GM23338 (cell line): Measurements from ENCODE around the gene FEN1. TPM values are rescaled to one million over a fixed set of nuclear protein-coding genes. Genes with fewer than 3 reads are reported as not detected.

ENCODE experiments used
- ATAC-seq: fragments of 200-7000 bp; cut with Tn5 transposase; 3 replicates; pipeline ENCODE4 v1.9.1; 2020
- DNase-seq: peaks from one replicate; pipeline ENCODE4 v3.0.0-alpha.2; 2015; ENCODE audit warnings: low spot score
- H2AFZ ChIP-seq: fragments of 200-600 bp; sonication (generic); 2 replicates; pipeline ENCODE4 v1.8.0; 2016; ENCODE audit warnings: antibody characterized with exemption, mild to moderate bottlenecking, moderate library complexity
- H3F3A ChIP-seq: fragments of 200-600 bp; sonication (generic); replicated peaks from 2 replicates; pipeline ENCODE4 v1.8.0; 2017; ENCODE audit warnings: antibody characterized with exemption, mixed run types, low read depth
- H3K27ac ChIP-seq: fragments of 200-600 bp; sonication (generic); 2 replicates; pipeline ENCODE4 v1.6.1; 2016; ENCODE audit warnings: low read depth
- H3K27me3 ChIP-seq: fragments of 200-600 bp; sonication (generic); 2 replicates; pipeline ENCODE4 v1.8.0; 2016; ENCODE audit warnings: mild to moderate bottlenecking, mixed run types, moderate library complexity; ENCODE audit not compliant: insufficient read depth
- H3K36me3 ChIP-seq: fragments of 200-600 bp; sonication (generic); 2 replicates; pipeline ENCODE4 v1.8.0; 2016; ENCODE audit warnings: mild to moderate bottlenecking; ENCODE audit not compliant: insufficient read depth
- H3K4me1 ChIP-seq: fragments of 200-600 bp; sonication (generic); 2 replicates; pipeline ENCODE4 v1.8.0; 2016; ENCODE audit warnings: mild to moderate bottlenecking, moderate library complexity; ENCODE audit not compliant: insufficient read depth
- H3K4me2 ChIP-seq: fragments of 200-600 bp; sonication (generic); 2 replicates; pipeline ENCODE4 v1.7.1; 2017; ENCODE audit warnings: mixed run types
- H3K4me3 ChIP-seq: fragments of 200-600 bp; sonication (generic); 2 replicates; pipeline ENCODE4 v1.6.1; 2016; ENCODE audit warnings: mixed run types
- H3K79me2 ChIP-seq: fragments of 200-600 bp; sonication (generic); replicated peaks from 2 replicates; pipeline ENCODE4 v1.8.0; 2017; ENCODE audit warnings: mild to moderate bottlenecking; ENCODE audit not compliant: insufficient read depth
- H3K9me2 ChIP-seq: fragments of 200-600 bp; sonication (generic); 2 replicates; pipeline ENCODE4 v1.8.0; 2017; ENCODE audit not compliant: insufficient read depth
- H4K20me1 ChIP-seq: fragments of 200-600 bp; sonication (generic); replicated peaks from 2 replicates; pipeline ENCODE4 v1.8.0; 2017; ENCODE audit warnings: mild to moderate bottlenecking; ENCODE audit not compliant: insufficient read depth
- H3K27ac Mint-ChIP-seq: 2 replicates; pipeline ENCODE4 v1.8.0; 2020; ENCODE audit warnings: inconsistent platforms, mild to moderate bottlenecking, moderate library complexity, mixed read lengths
- H3K27me3 Mint-ChIP-seq: 3 replicates; pipeline ENCODE4 v1.8.0; 2022; ENCODE audit warnings: low read depth, mild to moderate bottlenecking, moderate library complexity, mixed read lengths, inconsistent platforms; ENCODE audit not compliant: insufficient read depth, poor library complexity
- H3K36me3 Mint-ChIP-seq: 3 replicates; pipeline ENCODE4 v1.8.0; 2021; ENCODE audit warnings: low read depth, mild to moderate bottlenecking, inconsistent platforms, moderate library complexity, mixed read lengths
- H3K4me1 Mint-ChIP-seq: 3 replicates; pipeline ENCODE4 v1.8.0; 2020; ENCODE audit warnings: mild to moderate bottlenecking, inconsistent platforms, mixed read lengths
- H3K4me3 Mint-ChIP-seq: 3 replicates; pipeline ENCODE4 v1.8.0; 2021; ENCODE audit warnings: moderate library complexity, mild to moderate bottlenecking, inconsistent platforms, mixed read lengths
- H3K9me3 Mint-ChIP-seq: 3 replicates; pipeline ENCODE4 v1.8.0; 2020; ENCODE audit warnings: moderate library complexity, mild to moderate bottlenecking, inconsistent platforms, mixed read lengths
- EZH2 ChIP-seq: fragments of 200-600 bp; sonication (generic); IDR thresholded peaks from one replicate; pipeline ENCODE4 v1.8.0; 2017; ENCODE audit warnings: antibody characterized with exemption, mild to moderate bottlenecking, low read depth; ENCODE audit not compliant: unreplicated experiment
- EZH2phosphoT487 ChIP-seq: fragments of 200-600 bp; sonication (generic); IDR thresholded peaks from one replicate; pipeline ENCODE4 v1.8.1; 2018; ENCODE audit warnings: antibody characterized with exemption; ENCODE audit not compliant: unreplicated experiment
- ZNF114 ChIP-seq: fragments of 250-450 bp; sonication (Bioruptor Pico); IDR thresholded peaks from 2 replicates; pipeline ENCODE4 v1.5.0; 2020; ENCODE audit warnings: mild to moderate bottlenecking, moderate library complexity
- ZNF331 ChIP-seq: fragments of 250-450 bp; sonication (Bioruptor Pico); IDR thresholded peaks from 2 replicates; pipeline ENCODE4 v1.5.0; 2020; ENCODE audit warnings: low read depth, mild to moderate bottlenecking, moderate library complexity
- ZNF462 ChIP-seq: fragments of 250-450 bp; sonication (Bioruptor Pico); IDR thresholded peaks from 2 replicates; pipeline ENCODE4 v1.5.0; 2020; ENCODE audit warnings: mild to moderate bottlenecking, moderate library complexity
- polyA plus RNA-seq: library from polyadenylated mRNA; unstranded; fragments of >200 nt; fragmentation: Nextera tagmentation; extraction: Ambion mirVana; gene quantifications from 2 replicates; pipeline ENCODE4 v1.2.1, GENCODE V29; 2016
- total RNA-seq: library from RNA; depleted of rRNA; stranded (reverse); fragments of >200 nt; shearing (Covaris generic); gene quantifications from 2 replicates; pipeline ENCODE4 v1.2.3, GENCODE V29; 2014

Gene FEN1
- total and polyA plus RNA-seq, 2 experiments from 2014 or later: 85.1 to 89.0 TPM

GRCh38 chr11:61806785-61807184, 14.1 kb downstream of the FEN1 start:
- no peaks in the 10 kb centered on the region for H3K9me3 Mint-ChIP-seq
- Histone ChIP-seq H3F3A (peaks cover 4% of the 10 kb centered on the region; the same call in 1 of the 2 replicates), H3K79me2 (no peaks in the 10 kb centered on the region), H3K4me2 (no peak overlapping the region), H3K4me3 (no peak overlapping the region), H4K20me1 (peaks cover 12% of the 10 kb centered on the region), H3K27me3 (no peaks in the 10 kb centered on the region), H3K27ac (no peak overlapping the region), H3K9me2 (no peaks in the 10 kb centered on the region), H2AFZ (no peak overlapping the region), H3K36me3 (peaks cover 55% of the 10 kb centered on the region), H3K4me1 (no peaks in the 10 kb centered on the region)
- H3K4me1 Mint-ChIP-seq: no peaks in the 10 kb centered on the region
- no peak for DNase-seq
- ATAC-seq: no peak
- H3K27me3 Mint-ChIP-seq: peaks cover 3% of the 10 kb centered on the region
- H3K27ac Mint-ChIP-seq: no peak overlapping the region
- H3K4me3 Mint-ChIP-seq: no peak overlapping the region
- peaks cover 90% of the 10 kb centered on the region for H3K36me3 Mint-ChIP-seq
- no peak for TF ChIP-seq EZH2
- no peak for TF ChIP-seq ZNF331 (CRISPR knock-in tag)
- no peak for TF ChIP-seq ZNF462 (CRISPR knock-in tag)

GRCh38 chr11:61810671-61811175, 18.0 kb downstream of the FEN1 start:
- H2AFZ ChIP-seq: no peak overlapping the region
- DNase-seq: no peak
- H3K4me2 ChIP-seq: no peak overlapping the region
- peaks cover 4% of the 10 kb centered on the region; the same call in 1 of the 2 replicates for H3F3A ChIP-seq
- no peaks in the 10 kb centered on the region for H3K27me3 ChIP-seq
- Mint-ChIP-seq H3K36me3 (peaks cover 88% of the 10 kb centered on the region), H3K9me3 (no peaks in the 10 kb centered on the region), H3K4me3 (no peak overlapping the region), H3K27ac (no peak overlapping the region), H3K4me1 (peaks cover 9% of the 10 kb centered on the region), H3K27me3 (peaks cover 13% of the 10 kb centered on the region)
- H3K4me1 ChIP-seq: no peaks in the 10 kb centered on the region
- no peak for ATAC-seq
- H3K9me2 ChIP-seq: peaks cover 5% of the 10 kb centered on the region; the same call in 1 of the 2 replicates
- H4K20me1 ChIP-seq: peaks cover 7% of the 10 kb centered on the region
- no peak overlapping the region for H3K4me3 ChIP-seq
- no peak overlapping the region for H3K27ac ChIP-seq
- H3K79me2 ChIP-seq: peaks cover 16% of the 10 kb centered on the region
- H3K36me3 ChIP-seq: peaks cover 49% of the 10 kb centered on the region
- no peak for TF ChIP-seq ZNF114
- no peak for TF ChIP-seq ZNF462 (CRISPR knock-in tag)
- no peak for TF ChIP-seq EZH2phosphoT487
